Esophagus squamous epithelium (tissue), 4 donors: Measurements from ENCODE around the gene SF3A2.

ENCODE experiments used
- POLR2A ChIP-seq, 4 donors: fragments of 450-650 bp; IDR thresholded peaks; one replicate each; pipeline ENCODE4 v1.6.1; 2017; ENCODE audit warnings: antibody characterized with exemption in 4 of 4, mild to moderate bottlenecking in 4 of 4, moderate library complexity in 3 of 4
- TF ChIP-seq, protein P1 (sequence below), 6 experiments: fragments of 450-650 bp in 4 of 6; fragments of 200-600 bp in 2 of 6; sonication (generic) in 2 of 6; IDR thresholded peaks; one replicate each; pipeline ENCODE4 v1.5.1; 2016 to 2019; ENCODE audit warnings: antibody characterized with exemption in 6 of 6, mild to moderate bottlenecking in 4 of 6, moderate library complexity in 4 of 6

DNA sequence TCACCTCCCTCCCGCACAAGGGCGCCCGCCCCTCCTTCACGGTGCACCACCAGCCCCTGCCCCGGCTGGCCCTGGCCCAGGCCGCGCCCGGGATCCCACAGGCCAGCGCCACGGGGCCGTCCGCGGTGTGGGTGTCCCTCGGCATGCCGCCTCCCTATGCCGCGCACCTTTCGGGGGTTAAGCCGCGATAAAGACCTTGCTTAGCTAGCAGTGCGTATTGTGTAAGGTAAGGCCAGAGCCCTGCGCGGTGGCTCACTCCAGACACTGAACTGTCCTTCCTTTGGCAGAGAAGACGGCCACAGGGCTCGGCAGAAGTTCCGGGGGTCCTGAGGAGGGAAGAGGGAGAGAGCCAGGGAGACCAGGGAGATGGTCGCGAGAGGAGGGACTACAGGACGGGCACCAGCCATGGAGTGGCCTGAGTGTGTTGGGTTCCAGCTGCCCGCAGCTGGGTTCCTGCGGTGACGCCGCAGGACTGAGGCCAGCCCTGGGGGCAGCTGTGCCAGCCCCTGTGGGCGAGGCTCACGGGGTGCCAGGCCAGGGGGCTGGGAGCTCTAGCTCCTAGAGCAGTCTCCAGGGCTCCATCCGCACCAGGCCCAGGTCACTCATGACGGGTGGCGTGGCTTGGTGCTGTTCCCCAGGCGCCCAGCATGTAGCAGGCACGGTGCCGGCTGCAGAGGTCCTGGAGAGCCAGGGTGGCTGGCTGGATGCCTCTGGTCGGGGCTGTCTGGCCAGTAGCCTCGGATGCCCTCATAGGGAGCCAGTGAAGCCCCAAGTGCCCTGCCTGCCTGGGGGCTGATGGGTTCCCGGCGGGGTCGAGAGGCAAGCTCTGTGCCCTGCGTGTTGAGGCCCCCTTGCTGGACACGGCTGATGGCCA is 8.2 kb upstream of the SF3A2 start:
- TF ChIP-seq, protein P1, sequence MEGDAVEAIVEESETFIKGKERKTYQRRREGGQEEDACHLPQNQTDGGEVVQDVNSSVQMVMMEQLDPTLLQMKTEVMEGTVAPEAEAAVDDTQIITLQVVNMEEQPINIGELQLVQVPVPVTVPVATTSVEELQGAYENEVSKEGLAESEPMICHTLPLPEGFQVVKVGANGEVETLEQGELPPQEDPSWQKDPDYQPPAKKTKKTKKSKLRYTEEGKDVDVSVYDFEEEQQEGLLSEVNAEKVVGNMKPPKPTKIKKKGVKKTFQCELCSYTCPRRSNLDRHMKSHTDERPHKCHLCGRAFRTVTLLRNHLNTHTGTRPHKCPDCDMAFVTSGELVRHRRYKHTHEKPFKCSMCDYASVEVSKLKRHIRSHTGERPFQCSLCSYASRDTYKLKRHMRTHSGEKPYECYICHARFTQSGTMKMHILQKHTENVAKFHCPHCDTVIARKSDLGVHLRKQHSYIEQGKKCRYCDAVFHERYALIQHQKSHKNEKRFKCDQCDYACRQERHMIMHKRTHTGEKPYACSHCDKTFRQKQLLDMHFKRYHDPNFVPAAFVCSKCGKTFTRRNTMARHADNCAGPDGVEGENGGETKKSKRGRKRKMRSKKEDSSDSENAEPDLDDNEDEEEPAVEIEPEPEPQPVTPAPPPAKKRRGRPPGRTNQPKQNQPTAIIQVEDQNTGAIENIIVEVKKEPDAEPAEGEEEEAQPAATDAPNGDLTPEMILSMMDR (IDR thresholded peaks at IDR 0.05), result no peak
- no peak for TF ChIP-seq POLR2A (IDR thresholded peaks at IDR 0.05)
